GM12878 (cell line): ENCODE data around the gene TSKU. TPM values are rescaled to one million over a fixed set of nuclear protein-coding genes. Genes with fewer than 3 reads are reported as not detected.

Experiments
- ATAC-seq: fragments of 200-7000 bp; cut with Tn5 transposase; 3 replicates; pipeline ENCODE4 v1.9.1; 2020; ENCODE audit warnings: mild to moderate bottlenecking, moderate library complexity
- BruUV-seq: library from RNA; stranded (reverse); fragments of 400-500 nt; replicated peaks from 2 replicates; lab custom pipeline; 2021; lab: Mats Ljungman, UMichigan
- CTCF ChIA-PET: fragments of 300-600 bp; sonication (Branson Sonifier 250); formaldehyde crosslinking; extraction: SDS; loops from one replicate; lab custom pipeline; 2021; ENCODE audit warnings: inconsistent platforms; lab: Yijun Ruan, JAX
- POLR2A ChIA-PET: fragments of 350-600 bp; formaldehyde crosslinking; extraction: SDS; loops from one replicate; lab custom pipeline; 2021; ENCODE audit warnings: inconsistent platforms; lab: Charles Lee
- RAD21 ChIA-PET: fragments of 300-600 bp; sonication (Branson Sonifier 250); formaldehyde crosslinking; loops from one replicate; lab custom pipeline; 2023; ENCODE audit warnings: antibody characterized with exemption; ENCODE audit not compliant: unreplicated experiment; lab: Charles Lee
- SMC1A ChIA-PET: fragments of 300-600 bp; sonication (Branson Sonifier 250); formaldehyde crosslinking; loops from one replicate; lab custom pipeline; 2023; ENCODE audit not compliant: unreplicated experiment, uncharacterized antibody; lab: Charles Lee
- DNase-seq: peaks from one replicate; pipeline ENCODE4 v3.0.0-alpha.2; 2011; ENCODE audit warnings: low read depth, low spot score
- FAIRE-seq: peaks from 3 replicates; lab custom pipeline; 2011; peaks lifted over from hg19 to GRCh38; lab: Jason Lieb, UNC
- H2AFZ ChIP-seq: 2 replicates; pipeline ENCODE4 v1.6.0; 2011; ENCODE audit warnings: low read depth, low read length, control low read depth; ENCODE audit not compliant: control insufficient read depth
- H3K27ac ChIP-seq: 2 replicates; pipeline ENCODE4 v1.5.1; 2011; ENCODE audit warnings: control low read depth; ENCODE audit not compliant: control insufficient read depth, insufficient read depth
- H3K27me3 ChIP-seq, 2 experiments: replicated peaks in 1 of 2; 2 replicates each; pipeline versions ENCODE4 v1.6.0 to v1.6.1; 2011; ENCODE audit warnings: low read length in 1 of 2; ENCODE audit not compliant: control insufficient read depth in 2 of 2, insufficient read depth in 2 of 2
- H3K36me3 ChIP-seq, 2 experiments: 2 replicates each; pipeline ENCODE4 v1.5.1; 2011; ENCODE audit warnings: low read length in 1 of 2; ENCODE audit not compliant: control insufficient read depth in 2 of 2, insufficient read depth in 2 of 2
- H3K4me1 ChIP-seq: 2 replicates; pipeline ENCODE4 v1.6.1; 2011; ENCODE audit warnings: mild to moderate bottlenecking, low read length, moderate library complexity, mixed read lengths; ENCODE audit not compliant: control insufficient read depth, insufficient read depth
- H3K4me2 ChIP-seq: 2 replicates; pipeline ENCODE4 v1.6.0; 2011; ENCODE audit warnings: control low read depth; ENCODE audit not compliant: control insufficient read depth, insufficient read depth
- H3K4me3 ChIP-seq: fragments of 200-600 bp; sonication (generic); 2 replicates; pipeline ENCODE4 v1.5.1; 2016
- H3K79me2 ChIP-seq: 2 replicates; pipeline ENCODE4 v1.6.0; 2011; ENCODE audit warnings: low read length; ENCODE audit not compliant: control insufficient read depth, insufficient read depth
- H3K9ac ChIP-seq: 2 replicates; pipeline ENCODE4 v1.8.0; 2011; ENCODE audit warnings: low read length, control low read depth, mixed read lengths; ENCODE audit not compliant: control insufficient read depth, insufficient read depth
- H3K9me3 ChIP-seq: replicated peaks from 3 replicates; pipeline ENCODE4 v1.5.1; 2011; ENCODE audit warnings: mild to moderate bottlenecking, low read length; ENCODE audit not compliant: control insufficient read depth, insufficient read depth
- H4K20me1 ChIP-seq: 2 replicates; pipeline ENCODE4 v1.6.0; 2011; ENCODE audit not compliant: control insufficient read depth, insufficient read depth
- ATF2 ChIP-seq: IDR thresholded peaks from 2 replicates; pipeline ENCODE4 v1.6.1; 2012; ENCODE audit warnings: low read length, inconsistent platforms
- BMI1 ChIP-seq: fragments of 450-650 bp; IDR thresholded peaks from 2 replicates; pipeline ENCODE4 v1.6.1; 2016; ENCODE audit warnings: mild to moderate bottlenecking, moderate library complexity, borderline replicate concordance
- CHD2 ChIP-seq: IDR thresholded peaks from 2 replicates; pipeline ENCODE4 v1.6.1; 2011; ENCODE audit warnings: low read depth, low read length, improper control_type of control experiment, borderline replicate concordance
- DPF2 ChIP-seq: fragments of 450-650 bp; IDR thresholded peaks from 2 replicates; pipeline ENCODE4 v1.6.1; 2017; ENCODE audit warnings: mild to moderate bottlenecking
- E2F4 ChIP-seq: IDR thresholded peaks from 2 replicates; pipeline ENCODE4 v1.6.1; 2012; ENCODE audit warnings: low read depth, low read length, improper control_type of control experiment
- E2F8 ChIP-seq: fragments of 450-650 bp; IDR thresholded peaks from 2 replicates; pipeline ENCODE4 v1.6.1; 2018; ENCODE audit warnings: mild to moderate bottlenecking, low read depth, moderate library complexity; ENCODE audit not compliant: partially characterized antibody
- FOS ChIP-seq: IDR thresholded peaks from 3 replicates; pipeline ENCODE4 v1.6.1; 2011; ENCODE audit warnings: borderline replicate concordance; ENCODE audit not compliant: insufficient read length; ENCODE audit errors: extremely low read depth
- HDAC2 ChIP-seq: fragments of 200-600 bp; sonication (generic); IDR thresholded peaks from 2 replicates; pipeline ENCODE4 v1.6.1; 2017
- IRF4 ChIP-seq: IDR thresholded peaks from 2 replicates; pipeline ENCODE4 v1.6.1; 2011; ENCODE audit warnings: low read depth, low read length
- KLF5 ChIP-seq: fragments of 450-650 bp; IDR thresholded peaks from 2 replicates; pipeline ENCODE4 v1.6.1; 2014; ENCODE audit warnings: mild to moderate bottlenecking; ENCODE audit not compliant: partially characterized antibody
- MEF2A ChIP-seq: IDR thresholded peaks from 2 replicates; pipeline ENCODE4 v1.6.1; 2011; ENCODE audit warnings: low read depth, mild to moderate bottlenecking, low read length, moderate library complexity; ENCODE audit not compliant: insufficient read depth
- RBBP5 ChIP-seq: fragments of 200-600 bp; sonication (generic); conservative IDR thresholded peaks from 2 replicates; pipeline ENCODE4 v1.6.1; 2016
- RELB ChIP-seq: fragments of 450-650 bp; IDR thresholded peaks from 2 replicates; pipeline ENCODE4 v1.6.1; 2017; ENCODE audit warnings: low read depth, mild to moderate bottlenecking, moderate library complexity
- RUNX3 ChIP-seq: IDR thresholded peaks from 2 replicates; pipeline ENCODE4 v1.6.1; 2012; ENCODE audit warnings: low read length, inconsistent platforms
- SMARCA5 ChIP-seq: fragments of 450-650 bp; IDR thresholded peaks from 2 replicates; pipeline ENCODE4 v1.6.1; 2017; ENCODE audit warnings: mild to moderate bottlenecking
- SRF ChIP-seq, 2 experiments: IDR thresholded peaks; 2 replicates each; pipeline ENCODE4 v1.6.1; 2011; ENCODE audit warnings: low read depth in 2 of 2, low read length in 2 of 2, mild to moderate bottlenecking in 1 of 2, moderate library complexity in 1 of 2
- SUZ12 ChIP-seq: fragments of 200-600 bp; sonication (generic); IDR thresholded peaks from one replicate; pipeline ENCODE4 v1.6.1; 2018; ENCODE audit warnings: antibody characterized with exemption, mild to moderate bottlenecking; ENCODE audit not compliant: unreplicated experiment
- ZBED1 ChIP-seq: IDR thresholded peaks from 2 replicates; pipeline ENCODE4 v1.6.1; 2016; ENCODE audit warnings: borderline replicate concordance
- ZNF622 ChIP-seq: fragments of 450-650 bp; IDR thresholded peaks from 2 replicates; pipeline ENCODE4 v1.6.1; 2017; ENCODE audit warnings: mild to moderate bottlenecking, inconsistent platforms
- WGBS: methylation state at CpG from one replicate; pipeline ENCODE4 v1.1.6; 2016; ENCODE audit warnings: low lambda C conversion rate; ENCODE audit not compliant: insufficient replicate concordance, insufficient coverage; ENCODE audit errors: missing lambda C conversion rate; 5-methylcytosine and 5-hydroxymethylcytosine counted together
- in situ Hi-C: fragments of 300-500 bp; cut with MboI; formaldehyde crosslinking; loops from 9 replicates; pipeline ENCODE4 v1.14.3; 2018; ENCODE audit warnings: mixed read lengths
- intact Hi-C: fragments of 100-400 bp; cut with micrococcal nuclease; formaldehyde crosslinking; loops from one replicate; pipeline ENCODE4 v1.14.2; 2022; ENCODE audit not compliant: unreplicated experiment
- polyA plus RNA-seq, 11 experiments: library from polyadenylated mRNA; depleted of rRNA in 4 of 11; unstranded in 6 of 11; stranded (reverse) in 5 of 11; fragments of >200 nt; fragmentation: Nextera tagmentation in 4 of 11; fragmentation: Illumina TruSeq in 1 of 11; extraction: Ambion mirVana in 4 of 11; extraction: Trizol in 1 of 11; gene quantifications; 1 replicate in 1 of 11; 2 replicates in 10 of 11; pipeline versions ENCODE4 v1.2.1 to v1.2.3, GENCODE V29; 2011 to 2016; ENCODE audit warnings: inconsistent platforms in 2 of 11, missing spikeins in 2 of 11, low read depth in 1 of 11
- total RNA-seq, 4 experiments: library from RNA; depleted of rRNA in 3 of 4; stranded (reverse); fragments of >200 nt in 3 of 4; fragmentation: Illumina TruSeq in 1 of 4; extraction: Trizol in 1 of 4; gene quantifications; 2 replicates each; pipeline versions ENCODE4 v1.2.1 to v1.2.3, GENCODE V29; 2013 to 2021

Gene TSKU
- total and polyA plus RNA-seq, 10 of the 15 experiments (the other 5 are each of a cell fraction or from before 2014, with no cell fraction given), result 0.04 to 1.5 (median 0.62) TPM

- CTCF ChIA-PET, result no interaction called here
- no peak for ATAC-seq
- H3K9me3 ChIP-seq, result no peaks in the 10 kb centered on the region
- WGBS, result 31% methylated on average over 9 of the region's 9 CpGs
- no peak overlapping the region for H3K27ac ChIP-seq
- H3K79me2 ChIP-seq, result no peaks in the 10 kb centered on the region
- SMC1A ChIA-PET, result no interaction called here
- FAIRE-seq, result no peak
- no peaks in the 10 kb centered on the region; the same call in 1 of the 2 replicates for H4K20me1 ChIP-seq
- no peak overlapping the region for H2AFZ ChIP-seq
- no peaks in the 10 kb centered on the region for H3K4me1 ChIP-seq
- H3K9ac ChIP-seq, result no peak overlapping the region
- RAD21 ChIA-PET, result no interaction called here
- intact Hi-C loops, result no loop called here
- H3K4me2 ChIP-seq, result no peak overlapping the region
- H3K4me3 ChIP-seq, result no peak overlapping the region
- no TSS peak for BruUV-seq
- H3K27me3 ChIP-seq, result peaks cover 0 to 1% of the 10 kb centered on the region in 2 experiments; a peak in 2 of 4 replicates
- H3K36me3 ChIP-seq, result no peaks in the 10 kb centered on the region
- TF ChIP-seq HDAC2 (no peak), E2F8 (no peak), ATF2 (no peak), SUZ12 (no peak), E2F4 (no peak), CHD2 (no peak), ZNF622 (no peak), KLF5 (no peak), DPF2 (no peak), RBBP5 (no peak), MEF2A (no peak), SRF (IDR thresholded peaks at IDR 0.05; ENCODE audit: low read depth in 2 of 2, low read length in 2 of 2) (no peak), BMI1 (no peak), IRF4 (no peak), FOS (no peak), RUNX3 (no peak), ZBED1 (no peak), SMARCA5 (no peak), RELB (no peak)
- DNase-seq, result no peak
- POLR2A ChIA-PET, result no interaction called here
- in situ Hi-C loops, result no loop called here
Observed at GRCh38 chr11:76758311-76758710, 24.8 kb upstream of the TSKU start.
